ENCODE results near the gene SLC22A16. TPM values are rescaled to one million over a fixed set of nuclear protein-coding genes. Genes with fewer than 3 reads are reported as not detected.
A peak's percentile ranks its signal among the peaks of the same experiment; 100 is the strongest.

The SLC22A16 gene
- total and polyA plus RNA-seq, 7 experiments from 2014 or later, result 0.29 to 2.1 TPM; not detected in 5

DNA sequence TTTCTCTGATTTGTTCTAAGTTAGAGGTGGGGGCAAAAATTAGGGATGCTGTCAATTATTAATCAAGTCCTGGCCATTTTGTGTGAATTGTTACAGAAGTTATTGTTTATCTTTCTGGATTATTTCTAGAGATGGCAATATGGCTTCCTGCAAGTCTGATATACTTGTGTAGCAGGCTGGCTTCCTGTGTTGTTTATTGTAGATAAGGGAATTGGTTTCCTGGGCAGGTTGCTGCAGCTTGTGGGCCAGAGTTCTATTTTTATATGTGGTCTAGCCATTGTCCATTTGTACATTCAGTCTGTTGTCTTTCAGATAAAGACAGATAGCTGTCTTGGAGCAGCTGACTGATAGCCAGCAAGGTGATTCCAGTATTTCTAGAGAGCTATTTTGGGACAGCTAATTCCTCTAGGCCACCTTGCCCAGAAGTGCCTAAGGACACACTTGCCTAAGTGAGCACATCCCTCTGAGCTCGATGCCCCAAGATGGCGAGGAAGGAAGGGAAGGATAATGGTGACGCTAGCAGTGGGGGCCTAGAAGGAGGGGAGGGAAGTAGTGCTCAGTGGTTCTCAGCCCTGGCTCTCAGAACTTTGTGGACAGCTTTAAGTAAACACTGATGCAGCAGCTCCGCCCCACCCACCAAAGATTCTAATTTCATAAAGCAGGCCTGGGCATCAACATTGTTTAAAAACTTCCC is 86.6 kb downstream of the SLC22A16 start:
- Mint-ChIP-seq H3K9me3 (peaks cover 0 to 2% (median 0%) of the 10 kb centered on the region in 11 donors), H3K4me3 (peak overlapping the region in 1 of 10 donors; percentile 32), H3K27ac (peak overlapping the region in 6 of 9 donors; percentile 7 to 85 (median 54)), H3K27me3 (no peaks in the 10 kb centered on the region), H3K4me1 (peaks cover 9 to 27% (median 23%) of the 10 kb centered on the region in 7 donors), H3K36me3 (no peaks in the 10 kb centered on the region)
- ChIA-PET POLR2A (interaction anchor here (1.4 kb wide), 1 partner anchor 210 kb away, joined by 5 read pairs; the partner anchor contains the start of genes CDC40 and WASF1), CTCF (interaction anchor here (0.6 to 4.0 kb wide), 11 partner anchors 15 to 872 kb away, joined by 3 to 39 read pairs (median 3); no protein-coding TSS in a partner anchor)
- no peaks in the 10 kb centered on the region for H3K36me3 ChIP-seq (ENCODE audit: control insufficient read depth in 2 of 3, insufficient read depth in 3 of 3, low read length in 3 of 3)
- intact Hi-C loops (cut with micrococcal nuclease), result loop anchor here (1.0 to 5.0 kb wide), 9 partner anchors 212 to 1203 kb away; partner anchors contain the start of genes AK9 (in 1 of the 2) and FIG4 (in 1 of the 2)
- H3K9me3 ChIP-seq (ENCODE audit: control insufficient read depth in 2 of 3, low read length in 3 of 3), result no peaks in the 10 kb centered on the region
- ATAC-seq (peak; percentile 67), DNase-seq (no peak)
- no peak overlapping the region for H3K4me3 ChIP-seq (ENCODE audit: low read length)
- H3K27me3 ChIP-seq (ENCODE audit: control insufficient read depth in 2 of 2, insufficient read depth in 2 of 2, low read length in 2 of 2), result no peaks in the 10 kb centered on the region
- peaks cover 0 to 3% of the 10 kb centered on the region in 2 donors for H3K4me1 ChIP-seq (ENCODE audit: control insufficient read depth in 2 of 2, insufficient read depth in 2 of 2, low read length in 2 of 2)
- H3K27ac ChIP-seq (ENCODE audit: low read depth, low read length), result no peak overlapping the region

DNA sequence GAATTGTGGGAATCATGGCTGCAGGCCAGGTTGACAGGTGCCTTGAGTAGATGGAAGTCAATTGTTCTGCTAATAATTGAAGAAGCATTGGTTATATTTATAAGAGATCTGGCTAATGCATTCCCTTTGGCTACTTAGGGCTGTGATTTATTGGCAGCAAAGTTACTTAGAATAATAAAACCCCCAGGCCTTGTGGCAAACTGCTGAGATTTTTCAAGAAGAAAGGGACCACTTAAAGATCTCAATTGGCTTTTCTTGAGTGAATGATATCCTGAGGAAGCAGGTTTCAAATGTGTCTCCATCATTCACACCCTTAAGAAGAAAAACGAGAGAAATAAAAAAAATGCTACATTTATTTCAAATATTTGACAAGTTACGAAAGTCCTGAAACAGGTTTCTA is 88.4 kb downstream of the SLC22A16 start:
- Histone ChIP-seq H3K4me1 (ENCODE audit: control insufficient read depth in 2 of 2, insufficient read depth in 2 of 2, low read length in 2 of 2) (peaks cover 0 to 3% of the 10 kb centered on the region in 2 donors), H3K27ac (ENCODE audit: low read depth, low read length) (no peak overlapping the region), H3K27me3 (ENCODE audit: control insufficient read depth in 2 of 2, insufficient read depth in 2 of 2, low read length in 2 of 2) (no peaks in the 10 kb centered on the region), H3K36me3 (ENCODE audit: control insufficient read depth in 2 of 3, insufficient read depth in 3 of 3, low read length in 3 of 3) (no peaks in the 10 kb centered on the region), H3K4me3 (ENCODE audit: low read length) (no peak overlapping the region), H3K9me3 (ENCODE audit: control insufficient read depth in 2 of 3, low read length in 3 of 3) (no peaks in the 10 kb centered on the region)
- no peaks in the 10 kb centered on the region for H3K9me3 Mint-ChIP-seq
- CTCF ChIA-PET, result interaction anchor here (0.6 kb wide), 1 partner anchor 211 kb away, joined by 3 read pairs; no protein-coding TSS in a partner anchor
- H3K4me3 Mint-ChIP-seq, result no peak overlapping the region
- H3K27ac Mint-ChIP-seq, result no peak overlapping the region
- ATAC-seq (no peak), DNase-seq (no peak)
- POLR2A ChIA-PET, result interaction anchor here (0.7 kb wide), 1 partner anchor 1639 kb away, joined by 7 read pairs; no protein-coding TSS in a partner anchor
- H3K27me3 Mint-ChIP-seq, result no peaks in the 10 kb centered on the region
- intact Hi-C loops (cut with micrococcal nuclease), result no loop called here
- H3K4me1 Mint-ChIP-seq, result peaks cover 9 to 27% (median 23%) of the 10 kb centered on the region in 7 donors
- no peaks in the 10 kb centered on the region for H3K36me3 Mint-ChIP-seq

DNA sequence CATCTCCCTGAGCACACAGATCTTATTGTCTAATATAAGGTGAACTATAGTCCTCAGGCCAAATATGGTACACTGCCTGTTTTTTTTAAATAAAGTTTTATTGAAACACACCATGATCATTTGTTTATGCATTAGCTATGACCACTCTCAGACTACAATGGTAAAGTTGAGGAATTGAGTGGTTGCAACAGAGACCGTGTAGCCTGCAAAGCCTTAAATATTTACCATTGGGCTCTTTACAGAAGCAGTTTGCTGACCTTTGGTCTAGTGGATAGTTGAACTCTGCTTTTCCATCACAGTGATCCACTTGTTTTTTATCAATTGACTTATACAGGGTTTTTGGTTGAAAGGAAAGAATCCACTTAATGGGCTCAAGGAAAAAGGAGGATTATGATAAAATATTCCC is 91.0 kb downstream of the SLC22A16 start:
- peaks cover 0 to 10% (median 0%) of the 10 kb centered on the region in 5 donors for H3K36me3 Mint-ChIP-seq
- Histone ChIP-seq H3K9me3 (ENCODE audit: control insufficient read depth in 2 of 3, low read length in 3 of 3) (no peaks in the 10 kb centered on the region), H3K27ac (ENCODE audit: low read depth, low read length) (no peak overlapping the region), H3K4me3 (ENCODE audit: low read length) (no peak overlapping the region), H3K36me3 (ENCODE audit: control insufficient read depth in 2 of 3, insufficient read depth in 3 of 3, low read length in 3 of 3) (no peaks in the 10 kb centered on the region), H3K27me3 (ENCODE audit: control insufficient read depth in 2 of 2, insufficient read depth in 2 of 2, low read length in 2 of 2) (no peaks in the 10 kb centered on the region), H3K4me1 (ENCODE audit: control insufficient read depth in 2 of 2, insufficient read depth in 2 of 2, low read length in 2 of 2) (peaks cover 0 to 3% of the 10 kb centered on the region in 2 donors)
- DNase-seq (no peak), ATAC-seq (no peak)
- intact Hi-C loops (cut with micrococcal nuclease), result no loop called here
- peaks cover 0 to 11% (median 2%) of the 10 kb centered on the region in 11 donors for H3K9me3 Mint-ChIP-seq
- H3K4me3 Mint-ChIP-seq, result no peak overlapping the region
- peaks cover 7 to 21% (median 19%) of the 10 kb centered on the region in 7 donors for H3K4me1 Mint-ChIP-seq
- POLR2A ChIA-PET, result interaction anchor here (1.1 kb wide), 1 partner anchor 10 kb away, joined by 3 read pairs; no protein-coding TSS in a partner anchor
- CTCF ChIA-PET, result interaction anchor here (0.7 kb wide), 1 partner anchor 172 kb away, joined by 3 read pairs; no protein-coding TSS in a partner anchor
- peaks cover 0 to 7% (median 3%) of the 10 kb centered on the region in 5 donors for H3K27me3 Mint-ChIP-seq
- H3K27ac Mint-ChIP-seq, result no peak overlapping the region

DNA sequence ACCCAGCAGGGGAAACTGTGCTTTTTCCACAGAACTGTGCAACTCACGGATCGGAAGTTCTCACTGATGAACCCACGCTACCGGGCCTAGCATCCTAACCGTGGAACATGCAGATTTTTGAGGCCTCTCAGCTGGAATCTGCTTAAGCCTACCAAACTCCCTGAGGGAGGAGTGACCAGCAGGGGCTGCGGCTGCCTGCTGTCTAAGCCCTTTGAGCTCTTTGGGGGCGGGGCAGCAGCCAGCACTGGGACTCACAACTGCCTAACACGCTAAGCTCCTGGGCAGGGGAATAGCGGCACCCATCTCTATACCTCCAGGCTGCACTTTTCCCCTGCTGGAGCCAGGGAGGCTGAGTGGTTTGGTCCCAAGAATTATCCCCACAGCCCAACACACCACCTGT is 97.9 kb downstream of the SLC22A16 start:
- intact Hi-C loops (cut with micrococcal nuclease), result no loop called here
- ATAC-seq (no peak), DNase-seq (no peak)
- Histone ChIP-seq H3K27me3 (ENCODE audit: control insufficient read depth in 2 of 2, insufficient read depth in 2 of 2, low read length in 2 of 2) (no peaks in the 10 kb centered on the region), H3K9me3 (ENCODE audit: control insufficient read depth in 2 of 3, low read length in 3 of 3) (no peaks in the 10 kb centered on the region), H3K4me3 (ENCODE audit: low read length) (no peak overlapping the region), H3K4me1 (ENCODE audit: control insufficient read depth in 2 of 2, insufficient read depth in 2 of 2, low read length in 2 of 2) (no peaks in the 10 kb centered on the region), H3K36me3 (ENCODE audit: control insufficient read depth in 2 of 3, insufficient read depth in 3 of 3, low read length in 3 of 3) (no peaks in the 10 kb centered on the region), H3K27ac (ENCODE audit: low read depth, low read length) (no peak overlapping the region)
- H3K4me3 Mint-ChIP-seq, result no peak overlapping the region
- no peaks in the 10 kb centered on the region for H3K4me1 Mint-ChIP-seq
- ChIA-PET POLR2A (no interaction called here), CTCF (no interaction called here)
- peaks cover 0 to 11% (median 2%) of the 10 kb centered on the region in 11 donors for H3K9me3 Mint-ChIP-seq
- peaks cover 0 to 12% (median 8%) of the 10 kb centered on the region in 5 donors for H3K27me3 Mint-ChIP-seq
- peaks cover 0 to 11% (median 0%) of the 10 kb centered on the region in 5 donors for H3K36me3 Mint-ChIP-seq
- H3K27ac Mint-ChIP-seq, result no peak overlapping the region

Other genes starting within 250 kb of the SLC22A16 start
- gene METTL24, start 118.3 kb downstream of the SLC22A16 start, total RNA-seq, result under 1 TPM in 1 of 5 experiments, not detected in 4; 0.47 TPM
- gene METTL24, start 118.3 kb downstream of the SLC22A16 start, polyA plus RNA-seq, result not detected
- gene DDO, start 61.0 kb downstream of the SLC22A16 start, total RNA-seq, result under 1 TPM in 1 of 5 experiments, not detected in 4; 0.47 TPM
- gene DDO, start 61.0 kb downstream of the SLC22A16 start, polyA plus RNA-seq, result not detected

Measured in naive thymus-derived CD4-positive, alpha-beta T cell (primary cell).